Lung microvascular endothelial cell (primary cell): ENCODE data around the gene RELN. TPM values are rescaled to one million over a fixed set of nuclear protein-coding genes. Genes with fewer than 3 reads are reported as not detected.
"Not testable (repeated sequence)": the region's sequence is repeated elsewhere in the genome, so short reads cannot be mapped to it uniquely, and the experiment has no call there.

Source experiments
- DNase-seq, 2 donors: peaks; one replicate each; pipeline versions ENCODE4 v3.0.0 to v3.0.0-alpha.2; 2010; ENCODE audit warnings: low read depth in 2 of 2
- total RNA-seq: library from RNA; depleted of rRNA; stranded (reverse); fragments of >200 nt; gene quantifications from 2 replicates; pipeline ENCODE4 v1.2.1, GENCODE V29; 2014

The RELN gene
- 375 and 1,451 TPM in 2 replicates for total RNA-seq

- peak; percentile 47 to 85 for DNase-seq
Observed at GRCh38 chr7:103989200-103989784, at the start of gene RELN. TSS of gene RELN (minus strand) at chr7:103989658. CDS start at chr7:103989356, 302 bp downstream.

- DNase-seq = no peak
Observed at GRCh38 chr7:104038136-104038535, 48.7 kb upstream of the RELN start.

GRCh38 chr7:104036889-104037288 is 47.4 kb upstream of the RELN start:
- not testable (repeated sequence) for DNase-seq

- DNase-seq = no peak
Observed at GRCh38 chr7:104035351-104035750, 45.9 kb upstream of the RELN start.

GRCh38 chr7:104034679-104035078 is 45.2 kb upstream of the RELN start:
- no peak for DNase-seq

GRCh38 chr7:104033837-104034236 is 44.4 kb upstream of the RELN start:
- no peak for DNase-seq

GRCh38 chr7:104032486-104032885 is 43.0 kb upstream of the RELN start:
- DNase-seq = no peak

GRCh38 chr7:104029765-104030164 is 40.3 kb upstream of the RELN start:
- no peak for DNase-seq

- DNase-seq = no peak
Observed at GRCh38 chr7:104024632-104025031, 35.2 kb upstream of the RELN start.

GRCh38 chr7:104023100-104023499 is 33.6 kb upstream of the RELN start:
- DNase-seq = no peak

GRCh38 chr7:104018425-104018824 is 29.0 kb upstream of the RELN start:
- DNase-seq = no peak

GRCh38 chr7:104017001-104017400 is 27.5 kb upstream of the RELN start:
- DNase-seq = peak; percentile 55 to 79

- peak in 1 of 2 donors; percentile 69 for DNase-seq
Observed at GRCh38 chr7:104012835-104013234, 23.4 kb upstream of the RELN start.

- DNase-seq = no peak
Observed at GRCh38 chr7:104011829-104012228, 22.4 kb upstream of the RELN start.

GRCh38 chr7:104010052-104010909 is 20.8 kb upstream of the RELN start:
- DNase-seq = peak in 1 of 2 donors; percentile 52

GRCh38 chr7:104008107-104008506 is 18.6 kb upstream of the RELN start:
- peak in 1 of 2 donors; percentile 50 for DNase-seq

- DNase-seq = no peak
Observed at GRCh38 chr7:104007614-104008013, 18.2 kb upstream of the RELN start.

- DNase-seq = peak; percentile 24 to 84
Observed at GRCh38 chr7:104005197-104005596, 15.7 kb upstream of the RELN start.

GRCh38 chr7:103996639-103997038 is 7.2 kb upstream of the RELN start:
- no peak for DNase-seq

GRCh38 chr7:103996017-103996551 is 6.6 kb upstream of the RELN start:
- DNase-seq = no peak

GRCh38 chr7:103995554-103995953 is 6.1 kb upstream of the RELN start:
- DNase-seq = no peak

GRCh38 chr7:103993551-103993950 is 4.1 kb upstream of the RELN start:
- peak in 1 of 2 donors; percentile 37 for DNase-seq

GRCh38 chr7:103991406-103991805 is 1.9 kb upstream of the RELN start:
- no peak for DNase-seq
